ENCODE measurements around the gene RASGEF1C. TPM values are rescaled to one million over a fixed set of nuclear protein-coding genes. Genes with fewer than 3 reads are reported as not detected.

The RASGEF1C gene
- total and polyA plus RNA-seq, 2 experiments from 2014 or later, result 0.40 to 0.42 TPM

GRCh38 chr5:180140571-180140970 lies 68.4 kb downstream of the RASGEF1C start:
- no peak overlapping the region for H3K4me3 Mint-ChIP-seq
- H3K4me1 Mint-ChIP-seq, result peaks cover 3% of the 10 kb centered on the region; the same call in 1 of the 3 replicates
- no peak overlapping the region for H3K4me2 ChIP-seq
- H3K27me3 Mint-ChIP-seq (ENCODE audit: insufficient read depth, low read depth, poor library complexity), result peaks cover 11% of the 10 kb centered on the region
- H4K20me1 ChIP-seq (replicated peaks; ENCODE audit: insufficient read depth), result no peaks in the 10 kb centered on the region
- no peaks in the 10 kb centered on the region; the same call in 2 of the 3 replicates for H3K36me3 Mint-ChIP-seq (ENCODE audit: low read depth)
- no peaks in the 10 kb centered on the region for H3K27me3 ChIP-seq (ENCODE audit: insufficient read depth)
- no peak overlapping the region for H3K4me3 ChIP-seq
- no peaks in the 10 kb centered on the region for H3F3A ChIP-seq (replicated peaks; ENCODE audit: low read depth)
- ATAC-seq (no peak), DNase-seq (ENCODE audit: low spot score) (no peak)
- no peaks in the 10 kb centered on the region for H3K9me2 ChIP-seq (ENCODE audit: insufficient read depth)
- H3K4me1 ChIP-seq (ENCODE audit: insufficient read depth), result no peaks in the 10 kb centered on the region
- H3K27ac ChIP-seq (ENCODE audit: low read depth), result no peak overlapping the region
- no peaks in the 10 kb centered on the region; the same call in 1 of the 3 replicates for H3K9me3 Mint-ChIP-seq
- no peaks in the 10 kb centered on the region for H3K79me2 ChIP-seq (replicated peaks; ENCODE audit: insufficient read depth)
- H2AFZ ChIP-seq, result no peak overlapping the region
- no peak overlapping the region for H3K27ac Mint-ChIP-seq
- TF ChIP-seq ETS1 (IDR thresholded peaks at IDR 0.05) (no peak), REST (IDR thresholded peaks at IDR 0.05; ENCODE audit: unreplicated experiment) (no peak), POLR2AphosphoS5 (IDR thresholded peaks at IDR 0.05; ENCODE audit: low read depth) (no peak), ZNF462 (CRISPR knock-in tag; IDR thresholded peaks at IDR 0.05) (no peak), CREB1 (CRISPR knock-in tag; IDR thresholded peaks at IDR 0.05; ENCODE audit: low read depth) (no peak), NANOG (IDR thresholded peaks at IDR 0.05; ENCODE audit: borderline replicate concordance) (no peak), EZH2phosphoT487 (IDR thresholded peaks at IDR 0.05; ENCODE audit: unreplicated experiment) (no peak), CTCF (conservative IDR thresholded peaks at IDR 0.05; ENCODE audit: low read depth in 2 of 2) (no peak), ZNF331 (CRISPR knock-in tag; IDR thresholded peaks at IDR 0.05; ENCODE audit: low read depth) (no peak), STAT1 (IDR thresholded peaks at IDR 0.05; ENCODE audit: unreplicated experiment) (no peak), EZH2 (IDR thresholded peaks at IDR 0.05; ENCODE audit: low read depth, unreplicated experiment) (no peak), ZNF114 (CRISPR knock-in tag; IDR thresholded peaks at IDR 0.05) (no peak), JUNB (IDR thresholded peaks at IDR 0.05; ENCODE audit: unreplicated experiment) (no peak)
- H3K36me3 ChIP-seq (ENCODE audit: insufficient read depth), result no peaks in the 10 kb centered on the region

Data from GM23338 (cell line).